Measurements from ENCODE around the gene NUAK1. TPM values are rescaled to one million over a fixed set of nuclear protein-coding genes. Genes with fewer than 3 reads are reported as not detected.

The NUAK1 gene
- total RNA-seq, 1 experiment from 2014 or later, result 10.1 TPM

GRCh38 chr12:106106061-106106566 is 32.6 kb downstream of the NUAK1 start:
- no peak overlapping the region for H4K8ac ChIP-seq (replicated peaks; ENCODE audit: insufficient read length, low read depth, low read length)
- no peak overlapping the region for H2BK5ac ChIP-seq (ENCODE audit: insufficient read length, low read length)
- DNase-seq, result no peak
- no peak overlapping the region for H3K9ac ChIP-seq (ENCODE audit: extremely low read depth, insufficient read length, low read length)
- TF ChIP-seq CTCF (conservative IDR thresholded peaks at IDR 0.05), result no peak
- H4K20me1 ChIP-seq (ENCODE audit: control insufficient read depth, insufficient read depth, insufficient read length), result no peaks in the 10 kb centered on the region
- H2BK12ac ChIP-seq (ENCODE audit: insufficient read length, low read depth, low read length), result no peak overlapping the region
- Mint-ChIP-seq H3K9me3 (no peaks in the 10 kb centered on the region), H3K27ac (no peak overlapping the region), H3K27me3 (ENCODE audit: low read depth) (no peaks in the 10 kb centered on the region), H3K4me1 (peaks cover 53 to 56% of the 10 kb centered on the region in 2 experiments), H3K4me3 (no peak overlapping the region), H3K36me3 (ENCODE audit: insufficient read depth in 1 of 3, low read depth in 3 of 3) (peaks cover 0 to 23% (median 4%) of the 10 kb centered on the region in 3 experiments; a peak in 3 of 7 replicates)
- H3K4ac ChIP-seq (ENCODE audit: low read depth, low read length), result no peak overlapping the region
- H3K4me2 ChIP-seq (ENCODE audit: insufficient read depth, insufficient read length, low read length), result no peak overlapping the region
- H3K23ac ChIP-seq (ENCODE audit: insufficient read length, low read depth, low read length), result no peak overlapping the region
- no peak overlapping the region for H3K56ac ChIP-seq (ENCODE audit: insufficient read length, low read depth, low read length)
- WGBS (ENCODE audit: extremely low coverage, insufficient read length, low lambda C conversion rate), result no CpG with 5 or more reads among the region's 4 CpGs
- no peak overlapping the region for H4K5ac ChIP-seq (ENCODE audit: insufficient read length, low read depth, low read length)
- H3K18ac ChIP-seq (ENCODE audit: insufficient read length, low read depth, low read length), result no peak overlapping the region
- H3K27me3 ChIP-seq (ENCODE audit: insufficient read depth, low read length), result no peaks in the 10 kb centered on the region
- no peak overlapping the region for H2BK15ac ChIP-seq (ENCODE audit: low read depth, low read length)
- no peak overlapping the region for H3K27ac ChIP-seq (ENCODE audit: insufficient read length, low read depth, low read length)
- peaks cover 20% of the 10 kb centered on the region for H3K4me1 ChIP-seq (ENCODE audit: insufficient read depth, low read length)
- H3T11ph ChIP-seq (ENCODE audit: low read length), result no peak overlapping the region
- H2AFZ ChIP-seq (ENCODE audit: low read length), result no peak overlapping the region
- H2BK120ac ChIP-seq (ENCODE audit: low read depth, low read length, poor library complexity, severe bottlenecking), result no peak overlapping the region
- H3K14ac ChIP-seq (ENCODE audit: insufficient read depth, low read length), result no peak overlapping the region
- H3K79me1 ChIP-seq (ENCODE audit: insufficient read depth, low read depth, low read length, poor library complexity, severe bottlenecking), result no peaks in the 10 kb centered on the region
- no peaks in the 10 kb centered on the region for H3K23me2 ChIP-seq (ENCODE audit: insufficient read length, low read depth, low read length, poor library complexity, severe bottlenecking)
- H3K79me2 ChIP-seq (ENCODE audit: insufficient read depth, low read length), result peaks cover 2% of the 10 kb centered on the region; the same call in 1 of the 2 replicates
- no peak overlapping the region for H2BK20ac ChIP-seq (ENCODE audit: low read depth, low read length, poor library complexity, severe bottlenecking)
- no peak overlapping the region for H4K91ac ChIP-seq (ENCODE audit: insufficient read length, low read depth, low read length)
- no peak overlapping the region for H2AK5ac ChIP-seq (ENCODE audit: insufficient read length, low read length)
- no peaks in the 10 kb centered on the region for H3K9me3 ChIP-seq (ENCODE audit: control insufficient read depth, low read depth, low read length)

Data from H9 (cell line).